Measurements from ENCODE around the gene FAM174C.

DNA sequence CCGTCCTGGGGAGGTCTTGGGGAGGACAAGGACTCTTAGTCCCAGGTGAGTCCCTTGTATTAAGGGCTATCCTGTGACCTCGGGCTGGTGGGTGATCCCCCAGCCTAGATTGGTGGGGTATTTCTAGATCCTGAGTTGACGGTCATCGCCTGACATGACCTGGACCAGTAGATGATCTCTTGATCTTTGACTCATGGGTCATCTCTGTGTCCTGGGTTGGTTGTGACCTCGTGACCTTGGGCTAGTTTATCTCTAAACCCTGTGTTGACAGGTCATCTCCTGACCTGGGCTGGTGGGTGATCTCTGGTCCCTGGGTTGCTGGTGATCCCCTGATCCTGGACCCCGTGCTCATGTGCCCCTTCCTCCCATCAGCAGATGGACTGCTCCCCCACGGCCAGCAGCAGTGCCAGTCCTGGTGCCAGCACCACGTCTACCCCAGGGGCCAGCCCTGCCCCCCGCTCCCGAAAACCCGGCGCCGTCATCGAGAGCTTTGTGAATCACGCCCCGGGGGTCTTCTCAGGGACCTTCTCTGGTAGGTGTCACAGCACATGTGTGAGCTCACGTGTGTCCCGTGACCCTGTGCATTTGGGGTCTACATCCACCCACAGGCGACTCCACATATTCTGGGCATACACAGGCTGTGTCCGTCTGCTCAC is 20.7 kb upstream of the FAM174C start:
- TF ChIP-seq POLR2A (IDR thresholded peaks at IDR 0.05), result no peak
- no peak for TF ChIP-seq CTCF (IDR thresholded peaks at IDR 0.05)

All from thyroid gland (tissue), 4 donors.